BLaER1 treated with 17β-estradiol and CSF1 and Interleukin-3, amounts not matched to agents 10 nM and 100 nM (cell line): ENCODE results near the gene PLEKHS1.

ENCODE experiments used
- H3K27ac ChIP-seq, 11 experiments: shearing (Covaris generic); formaldehyde crosslinking; 2 replicates each; pipeline ENCODE4 v1.8.1; 2022
- H3K27me3 ChIP-seq, 11 experiments: shearing (Covaris generic); formaldehyde crosslinking; 2 replicates each; pipeline ENCODE4 v1.8.1; 2022
- H3K36me3 ChIP-seq, 11 experiments: shearing (Covaris generic); formaldehyde crosslinking; 2 replicates each; pipeline ENCODE4 v1.8.1; 2022
- H3K4me1 ChIP-seq, 10 experiments: shearing (Covaris generic); formaldehyde crosslinking; 2 replicates each; pipeline ENCODE4 v1.8.1; 2022
- H3K4me2 ChIP-seq, 11 experiments: shearing (Covaris generic); formaldehyde crosslinking; 2 replicates each; pipeline ENCODE4 v1.8.1; 2022
- H3K4me3 ChIP-seq, 10 experiments: shearing (Covaris generic); formaldehyde crosslinking; 2 replicates each; pipeline ENCODE4 v1.8.1; 2022
- H3K9ac ChIP-seq, 11 experiments: shearing (Covaris generic); formaldehyde crosslinking; 2 replicates each; pipeline ENCODE4 v1.8.1; 2022
- H3K9me3 ChIP-seq, 11 experiments: shearing (Covaris generic); formaldehyde crosslinking; replicated peaks in 1 of 11; 2 replicates each; pipeline ENCODE4 v1.8.1; 2022
- H4K20me1 ChIP-seq, 11 experiments: shearing (Covaris generic); formaldehyde crosslinking; 2 replicates each; pipeline ENCODE4 v1.8.1; 2022
- Cebpa-rat ChIP-seq, 11 experiments: shearing (Covaris generic); IDR thresholded peaks; 2 replicates each; pipeline ENCODE4 v1.8.1; 2022

PLEKHS1 gene

DNA sequence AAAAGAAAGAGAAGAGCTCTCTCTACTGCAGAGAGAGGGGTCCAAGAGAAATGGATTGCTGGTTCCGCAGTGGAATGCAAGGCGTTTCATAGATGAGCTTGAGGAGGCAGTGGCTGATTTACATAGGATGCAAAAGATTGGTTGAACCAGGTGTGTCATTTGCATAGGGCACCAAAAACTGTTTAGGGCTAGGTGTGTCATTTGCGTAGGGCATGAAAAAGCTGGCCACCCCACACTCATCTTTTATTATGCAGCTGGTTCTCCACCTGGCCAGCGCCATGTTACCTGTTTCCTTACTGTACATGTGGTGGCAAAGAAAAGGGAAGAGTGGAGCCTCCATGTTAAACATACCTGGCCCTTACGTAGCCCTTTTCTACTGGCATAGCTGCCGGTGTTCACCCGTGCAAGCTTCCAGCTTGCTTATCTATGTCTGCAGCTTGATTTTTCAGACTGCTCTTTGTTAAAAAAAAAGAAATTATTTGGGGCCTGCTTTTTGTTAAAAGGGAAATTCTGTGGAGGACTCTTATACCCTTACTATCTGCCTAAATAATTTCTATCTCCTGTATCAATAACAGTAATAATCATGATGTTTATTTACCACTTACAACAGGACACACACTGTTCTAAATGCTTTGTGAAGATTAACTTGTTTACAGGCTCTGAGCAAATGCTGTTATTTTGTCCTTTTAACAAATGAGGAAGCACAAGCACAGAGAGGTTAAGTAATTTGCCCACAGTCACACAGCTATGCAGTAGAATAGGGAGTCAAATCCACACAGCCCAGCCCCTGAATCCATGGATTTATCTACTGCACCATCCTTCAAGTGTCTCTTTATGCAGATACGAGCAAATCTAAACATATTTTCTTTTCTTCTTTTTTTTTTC is 38.5 kb upstream of the PLEKHS1 start:
- Histone ChIP-seq H3K9ac (no peak overlapping the region), H3K9me3 (peaks cover 0 to 23% (median 7%) of the 10 kb centered on the region in 11 experiments; a peak in 10 of 22 replicates), H3K4me2 (no peak overlapping the region), H3K27ac (no peak overlapping the region), H4K20me1 (peaks cover 0 to 90% (median 24%) of the 10 kb centered on the region in 11 experiments; a peak in 15 of 22 replicates), H3K27me3 (peaks cover 0 to 3% (median 0%) of the 10 kb centered on the region in 11 experiments; a peak in 2 of 22 replicates), H3K4me1 (peaks cover 4 to 25% (median 15%) of the 10 kb centered on the region in 10 experiments; a peak in 16 of 20 replicates), H3K4me3 (no peak overlapping the region), H3K36me3 (peaks cover 32 to 67% (median 47%) of the 10 kb centered on the region in 11 experiments)
- no peak for TF ChIP-seq Cebpa-rat (IDR thresholded peaks at IDR 0.05)

DNA sequence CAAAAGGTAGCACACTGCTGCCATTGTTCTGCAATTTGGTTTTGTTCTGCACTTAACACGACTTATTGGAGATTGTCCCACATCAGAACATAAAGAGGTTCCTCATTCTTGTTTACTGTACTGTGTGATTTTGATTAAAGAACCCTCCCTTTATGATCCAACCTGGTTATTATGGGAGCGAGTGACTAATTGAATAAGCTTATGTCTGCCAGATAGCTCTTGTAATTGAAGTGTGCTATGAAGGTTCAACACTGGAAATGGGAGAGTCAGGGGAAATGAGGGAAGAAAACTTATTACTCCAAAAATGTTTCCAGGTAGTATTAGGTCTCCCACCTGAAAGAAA is 37.9 kb upstream of the PLEKHS1 start:
- H3K4me1 ChIP-seq, result peaks cover 4 to 25% (median 12%) of the 10 kb centered on the region in 10 experiments; a peak in 16 of 20 replicates
- H3K9ac ChIP-seq, result no peak overlapping the region
- no peak for TF ChIP-seq Cebpa-rat (IDR thresholded peaks at IDR 0.05)
- H4K20me1 ChIP-seq, result peaks cover 0 to 91% (median 24%) of the 10 kb centered on the region in 11 experiments; a peak in 15 of 22 replicates
- H3K27ac ChIP-seq, result no peak overlapping the region
- peaks cover 0 to 3% (median 0%) of the 10 kb centered on the region in 11 experiments; a peak in 2 of 22 replicates for H3K27me3 ChIP-seq
- no peak overlapping the region for H3K4me2 ChIP-seq
- peaks cover 34 to 67% (median 52%) of the 10 kb centered on the region in 11 experiments for H3K36me3 ChIP-seq
- H3K4me3 ChIP-seq, result no peak overlapping the region
- H3K9me3 ChIP-seq, result peaks cover 0 to 25% (median 10%) of the 10 kb centered on the region in 11 experiments; a peak in 10 of 22 replicates

DNA sequence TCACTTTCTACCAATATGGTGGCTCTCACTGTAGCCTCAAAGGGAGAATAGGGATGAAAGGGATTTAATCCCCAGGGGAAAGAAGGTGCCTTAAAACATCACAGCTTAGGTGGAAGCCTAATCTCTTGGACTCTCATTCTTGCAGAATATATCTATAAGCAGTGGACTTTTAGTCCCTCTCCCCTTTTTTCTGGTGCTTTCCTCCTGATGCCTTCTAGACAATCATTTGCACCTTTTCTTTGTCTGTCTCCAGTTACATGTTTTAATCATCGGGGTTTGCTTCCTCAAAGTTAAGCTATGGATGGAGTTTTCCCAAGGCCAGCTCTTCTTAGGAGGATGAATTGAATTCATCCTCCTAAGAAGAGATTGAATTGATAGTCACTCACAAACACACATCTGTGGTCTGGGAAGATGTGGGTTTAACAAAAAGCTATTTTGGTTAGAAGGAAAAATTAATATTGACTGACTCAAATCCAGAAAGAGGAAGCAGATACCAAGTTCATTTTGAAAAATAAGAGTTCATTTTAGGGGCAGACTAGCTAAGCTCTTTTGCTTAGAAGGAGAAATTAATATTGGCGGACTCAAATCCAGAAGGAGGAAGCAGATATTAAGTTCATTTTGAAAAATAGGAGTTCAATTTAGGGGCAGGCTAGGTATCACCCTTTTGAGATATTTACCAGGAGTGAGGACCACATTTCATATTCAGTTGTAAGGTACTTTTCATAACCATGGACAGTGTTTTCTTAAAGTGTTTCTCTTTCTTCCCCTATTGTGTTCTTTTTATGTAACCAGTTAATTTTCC is 35.2 kb upstream of the PLEKHS1 start:
- Histone ChIP-seq H3K9ac (no peak overlapping the region), H3K4me3 (no peak overlapping the region), H3K9me3 (peaks cover 0 to 25% (median 10%) of the 10 kb centered on the region in 11 experiments; a peak in 10 of 22 replicates), H4K20me1 (peaks cover 0 to 77% (median 21%) of the 10 kb centered on the region in 11 experiments; a peak in 13 of 22 replicates), H3K4me1 (peaks cover 0 to 25% (median 11%) of the 10 kb centered on the region in 10 experiments; a peak in 15 of 20 replicates), H3K4me2 (peak overlapping the region in 6 of 11 experiments; percentile 13 to 80 (median 66); a peak in 11 of 22 replicates), H3K36me3 (peaks cover 48 to 73% (median 65%) of the 10 kb centered on the region in 11 experiments), H3K27me3 (peaks cover 0 to 3% (median 0%) of the 10 kb centered on the region in 11 experiments; a peak in 2 of 22 replicates), H3K27ac (no peak overlapping the region)
- no peak for TF ChIP-seq Cebpa-rat (IDR thresholded peaks at IDR 0.05)

DNA sequence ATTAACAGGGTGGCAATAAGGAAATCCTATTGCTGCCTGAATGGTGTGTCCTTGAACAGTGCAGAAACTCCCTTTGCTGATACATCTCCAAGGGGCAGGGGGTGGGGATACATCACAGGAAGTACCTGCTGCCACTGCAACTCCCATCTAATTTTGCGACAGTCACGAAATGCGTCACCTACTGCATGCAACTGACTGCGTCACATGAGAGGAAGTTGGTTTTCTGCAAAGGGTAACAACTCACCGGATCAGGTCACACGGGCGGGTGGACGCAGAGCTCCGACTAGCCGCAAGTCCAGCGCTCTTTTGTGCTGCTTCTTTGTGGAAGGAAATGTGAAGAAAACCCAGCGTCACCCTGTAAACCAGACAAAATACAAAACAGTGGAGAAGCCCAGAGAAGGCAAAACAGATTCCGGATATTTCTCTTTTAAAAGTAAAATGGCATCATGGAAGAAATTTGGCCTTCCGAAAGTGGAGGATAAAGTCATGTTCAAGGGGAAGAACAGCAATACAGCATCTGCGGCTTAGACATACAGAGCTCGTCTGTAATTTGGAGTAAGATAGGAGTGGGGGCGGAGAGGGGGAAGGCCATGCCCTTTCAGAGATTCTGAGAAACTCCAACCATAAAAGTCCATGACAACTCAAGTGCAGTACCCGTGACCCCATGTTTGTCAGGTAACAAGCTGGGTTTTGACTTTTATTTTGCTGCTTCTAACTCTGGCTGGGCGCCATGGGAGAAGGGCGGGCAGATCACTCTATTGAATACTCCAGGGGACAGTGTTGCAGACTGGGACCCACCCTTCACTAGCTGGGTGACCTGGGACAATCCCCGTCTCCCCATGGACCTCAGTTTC is 32.3 kb upstream of the PLEKHS1 start:
- Histone ChIP-seq H3K4me2 (no peak overlapping the region), H3K4me3 (no peak overlapping the region), H4K20me1 (peaks cover 0 to 48% (median 9%) of the 10 kb centered on the region in 11 experiments; a peak in 12 of 22 replicates), H3K4me1 (peaks cover 0 to 25% (median 11%) of the 10 kb centered on the region in 10 experiments; a peak in 15 of 20 replicates), H3K9me3 (peaks cover 0 to 25% (median 10%) of the 10 kb centered on the region in 11 experiments; a peak in 10 of 22 replicates), H3K9ac (no peak overlapping the region), H3K36me3 (peaks cover 67 to 90% (median 80%) of the 10 kb centered on the region in 11 experiments), H3K27ac (no peak overlapping the region), H3K27me3 (peaks cover 0 to 3% (median 0%) of the 10 kb centered on the region in 11 experiments; a peak in 1 of 22 replicates)
- TF ChIP-seq Cebpa-rat (IDR thresholded peaks at IDR 0.05), result no peak

DNA sequence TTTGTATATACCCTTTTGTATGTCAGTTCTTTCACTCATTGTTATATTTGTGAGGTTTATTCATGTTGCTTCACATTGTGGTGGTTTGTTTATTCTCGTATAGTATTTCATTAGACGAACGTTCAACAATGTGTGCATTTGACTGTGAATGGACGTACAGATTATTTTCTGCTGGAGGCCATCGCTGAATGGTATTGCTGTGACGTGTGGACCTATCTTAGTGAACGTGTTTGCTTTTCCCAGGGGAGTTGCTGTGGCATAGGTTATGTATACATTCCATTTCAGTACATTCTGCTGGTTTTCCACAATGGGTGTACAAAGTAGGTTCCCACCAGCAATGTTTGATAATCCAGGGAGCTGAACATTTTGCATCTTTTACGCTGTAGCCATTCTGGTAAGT is 31.1 kb upstream of the PLEKHS1 start:
- Histone ChIP-seq H3K36me3 (peaks cover 71 to 90% (median 83%) of the 10 kb centered on the region in 11 experiments), H3K27ac (no peak overlapping the region), H3K4me2 (no peak overlapping the region), H3K9ac (no peak overlapping the region), H3K4me3 (no peak overlapping the region), H3K4me1 (peaks cover 0 to 20% (median 11%) of the 10 kb centered on the region in 10 experiments; a peak in 15 of 20 replicates), H3K27me3 (no peaks in the 10 kb centered on the region), H3K9me3 (peaks cover 0 to 22% (median 10%) of the 10 kb centered on the region in 11 experiments; a peak in 10 of 22 replicates), H4K20me1 (peaks cover 0 to 36% (median 0%) of the 10 kb centered on the region in 11 experiments; a peak in 10 of 22 replicates)
- no peak for TF ChIP-seq Cebpa-rat (IDR thresholded peaks at IDR 0.05)

DNA sequence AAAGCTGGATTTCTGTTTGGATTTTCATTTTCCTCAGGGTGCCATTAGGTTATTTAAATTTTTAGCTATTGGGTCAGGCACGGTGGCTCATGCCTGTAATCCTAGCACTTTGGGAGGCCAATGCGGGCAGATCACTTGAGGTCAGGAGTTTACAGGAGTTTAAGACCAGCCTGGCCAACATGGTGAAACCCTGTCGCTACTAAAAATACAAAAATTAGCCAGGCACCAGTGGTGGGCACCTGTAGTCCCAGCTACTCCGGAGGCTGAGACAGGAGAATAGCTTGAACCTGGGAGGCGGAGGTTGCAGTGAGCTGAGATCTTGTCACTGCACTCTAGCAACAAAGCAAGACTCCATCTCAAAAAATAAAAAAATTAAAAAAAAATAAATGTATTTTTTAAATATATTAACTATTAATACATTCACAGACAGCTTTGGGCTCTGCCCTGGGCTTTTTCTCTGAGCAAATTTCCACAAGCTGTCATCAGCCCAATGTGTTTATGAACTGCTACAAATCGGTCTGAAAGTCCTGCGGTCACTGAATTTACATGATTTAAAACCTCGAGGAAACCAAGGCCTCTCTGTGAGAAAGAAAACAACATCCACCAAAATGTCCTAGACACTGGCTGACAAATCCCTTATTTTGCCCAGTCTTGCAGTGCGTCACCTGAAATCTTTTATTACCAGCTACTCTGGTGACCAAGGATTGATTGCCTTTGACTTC is 19.2 kb upstream of the PLEKHS1 start:
- Histone ChIP-seq H3K27me3 (no peaks in the 10 kb centered on the region), H4K20me1 (no peaks in the 10 kb centered on the region), H3K4me2 (peak overlapping the region in 7 of 11 experiments; percentile 0 to 49 (median 16); a peak in 9 of 22 replicates), H3K27ac (no peak overlapping the region), H3K9me3 (peaks cover 0 to 11% (median 0%) of the 10 kb centered on the region in 11 experiments; a peak in 4 of 22 replicates), H3K9ac (no peak overlapping the region), H3K36me3 (peaks cover 30 to 37% (median 36%) of the 10 kb centered on the region in 11 experiments), H3K4me1 (peaks cover 0 to 15% (median 7%) of the 10 kb centered on the region in 10 experiments; a peak in 12 of 20 replicates), H3K4me3 (no peak overlapping the region)
- TF ChIP-seq Cebpa-rat (IDR thresholded peaks at IDR 0.05), result no peak

DNA sequence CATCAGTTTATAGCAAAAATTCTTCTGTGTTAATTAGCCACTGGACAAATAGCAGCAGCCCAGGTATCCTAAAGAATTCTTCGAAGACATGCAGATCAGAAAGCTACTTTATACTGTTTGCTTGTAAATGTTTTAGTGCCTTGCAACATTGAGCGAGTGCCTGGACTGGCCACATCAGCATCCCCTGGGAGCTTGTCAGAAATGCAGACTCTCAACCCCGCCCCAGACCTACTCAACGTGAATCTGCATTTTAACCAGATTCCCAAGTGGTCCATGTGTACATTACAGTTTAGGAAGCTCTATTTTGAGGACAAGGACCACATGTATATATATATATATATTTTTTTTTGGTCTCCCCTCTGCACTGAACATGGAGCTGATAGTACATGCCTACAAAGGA is 18.5 kb upstream of the PLEKHS1 start:
- Histone ChIP-seq H3K4me3 (no peak overlapping the region), H3K27ac (no peak overlapping the region), H3K27me3 (no peaks in the 10 kb centered on the region), H3K36me3 (peaks cover 26 to 35% (median 32%) of the 10 kb centered on the region in 11 experiments), H3K4me1 (peaks cover 0 to 15% (median 7%) of the 10 kb centered on the region in 10 experiments; a peak in 12 of 20 replicates), H4K20me1 (no peaks in the 10 kb centered on the region), H3K9me3 (peaks cover 0 to 11% (median 0%) of the 10 kb centered on the region in 11 experiments; a peak in 4 of 22 replicates), H3K4me2 (peak overlapping the region in 7 of 11 experiments; percentile 0 to 49 (median 16); a peak in 9 of 22 replicates), H3K9ac (no peak overlapping the region)
- no peak for TF ChIP-seq Cebpa-rat (IDR thresholded peaks at IDR 0.05)
